SH-SY5Y (cell line): Measurements from ENCODE around the gene FAM98B.

ENCODE experiments used
- GATA2 ChIP-seq: IDR thresholded peaks from 2 replicates; pipeline ENCODE4 v1.6.1; 2011; ENCODE audit warnings: mild to moderate bottlenecking, low read depth, low read length
- GATA3 ChIP-seq: IDR thresholded peaks from 2 replicates; pipeline ENCODE4 v1.6.1; 2011; ENCODE audit warnings: low read depth, mild to moderate bottlenecking, low read length, moderate library complexity

- TF ChIP-seq GATA2: no peak
- no peak for TF ChIP-seq GATA3
These were observed 21.4 kb downstream of the FAM98B start for GRCh38 chr15:38475361-38475760.
